Ureter (tissue), 1 donor: Measurements from ENCODE around the gene ADAP1. TPM values are rescaled to one million over a fixed set of nuclear protein-coding genes. Genes with fewer than 3 reads are reported as not detected.

Source experiments
- DNase-seq: peaks from one replicate; pipeline ENCODE4 v3.0.0-alpha.2; 2020; ENCODE audit warnings: low spot score
- total RNA-seq: library from RNA; stranded (reverse); gene quantifications from one replicate; pipeline ENCODE4 v1.2.4, GENCODE V29; 2023
- donor health status: DM: yes; HTN: yes; CAD: no.

ADAP1 gene
- total RNA-seq, 1 donor from 2014 or later = 20.6 TPM

GRCh38 chr7:863106-863505 lies 91.4 kb downstream of the ADAP1 start:
- no peak for DNase-seq

- DNase-seq = no peak
Measured at GRCh38 chr7:862157-862556, 92.3 kb downstream of the ADAP1 start.

- no peak for DNase-seq
Measured at GRCh38 chr7:861222-861621, 93.3 kb downstream of the ADAP1 start.

- DNase-seq = no peak
Measured at GRCh38 chr7:860149-860548, 94.3 kb downstream of the ADAP1 start.

- no peak for DNase-seq
Measured at GRCh38 chr7:859359-860030, 95.0 kb downstream of the ADAP1 start.

- DNase-seq = no peak
Measured at GRCh38 chr7:857661-858060, 96.8 kb downstream of the ADAP1 start.

- DNase-seq = no peak
Measured at GRCh38 chr7:856444-857095, 97.9 kb downstream of the ADAP1 start.

GRCh38 chr7:855686-856369 lies 98.7 kb downstream of the ADAP1 start:
- no peak for DNase-seq

- no peak for DNase-seq
Measured at GRCh38 chr7:854118-854775, 100.2 kb downstream of the ADAP1 start.

- no peak for DNase-seq
Measured at GRCh38 chr7:853366-854117, 100.9 kb downstream of the ADAP1 start.

GRCh38 chr7:851204-851603 lies 103.3 kb downstream of the ADAP1 start:
- no peak for DNase-seq

GRCh38 chr7:849781-850180 lies 104.7 kb downstream of the ADAP1 start:
- DNase-seq = no peak

- no peak for DNase-seq
Measured at GRCh38 chr7:849145-849544, 105.3 kb downstream of the ADAP1 start.

Other genes starting within 250 kb of the ADAP1 start
- gene DNAAF5, start 228.0 kb downstream of the ADAP1 start, total RNA-seq = 35.1 TPM
- 20.5 TPM for gene PRKAR1B, start 227.4 kb downstream of the ADAP1 start, total RNA-seq
- 137 TPM for gene SUN1, start 122.2 kb downstream of the ADAP1 start, total RNA-seq
- 43.4 TPM for gene GET4, start 78.1 kb downstream of the ADAP1 start, total RNA-seq
- gene COX19, start 20.9 kb upstream of the ADAP1 start, total RNA-seq = 14.6 TPM
- 0.44 TPM for gene CYP2W1, start 28.5 kb upstream of the ADAP1 start, total RNA-seq
- 8.7 TPM for gene GPR146, start 89.9 kb upstream of the ADAP1 start, total RNA-seq
- gene GPER1, start 133.4 kb upstream of the ADAP1 start, total RNA-seq = 3.4 TPM
- gene ZFAND2A, start 205.5 kb upstream of the ADAP1 start, total RNA-seq = 16.6 TPM